ENCODE data around the gene JKAMP.

JKAMP gene

DNA sequence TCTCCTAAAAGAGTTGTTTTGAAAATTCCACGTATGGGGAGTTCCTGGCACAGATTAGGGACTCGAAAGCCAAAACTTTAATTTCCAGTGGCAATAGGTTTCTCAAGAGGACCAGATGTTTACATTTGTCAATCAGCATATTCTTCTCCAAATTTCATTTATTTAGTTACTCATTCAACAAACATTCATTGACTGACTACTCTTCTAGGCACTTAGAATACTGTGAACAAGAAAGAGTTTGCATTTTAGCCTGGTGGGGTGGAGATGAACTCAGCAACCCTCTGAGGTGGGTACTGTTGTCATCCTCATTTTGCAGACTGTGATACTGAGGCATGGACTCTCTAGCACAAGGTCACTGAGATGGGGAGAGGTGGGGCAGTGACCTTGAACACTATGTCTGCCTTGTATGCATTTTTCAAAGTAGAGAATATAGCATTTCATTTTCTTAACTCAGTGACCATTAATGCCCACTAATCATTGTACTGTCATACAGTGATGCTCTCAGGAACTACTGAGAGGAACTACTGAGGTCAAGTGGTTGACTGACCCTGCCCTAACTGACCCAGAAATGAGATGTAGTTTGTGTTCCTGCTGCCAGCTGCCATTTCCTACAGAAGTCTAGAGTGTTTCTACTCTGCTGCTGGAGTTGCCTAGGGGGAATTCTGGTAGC lies 2.3 kb upstream of the JKAMP start:
- no peak for DNase-seq

DNA sequence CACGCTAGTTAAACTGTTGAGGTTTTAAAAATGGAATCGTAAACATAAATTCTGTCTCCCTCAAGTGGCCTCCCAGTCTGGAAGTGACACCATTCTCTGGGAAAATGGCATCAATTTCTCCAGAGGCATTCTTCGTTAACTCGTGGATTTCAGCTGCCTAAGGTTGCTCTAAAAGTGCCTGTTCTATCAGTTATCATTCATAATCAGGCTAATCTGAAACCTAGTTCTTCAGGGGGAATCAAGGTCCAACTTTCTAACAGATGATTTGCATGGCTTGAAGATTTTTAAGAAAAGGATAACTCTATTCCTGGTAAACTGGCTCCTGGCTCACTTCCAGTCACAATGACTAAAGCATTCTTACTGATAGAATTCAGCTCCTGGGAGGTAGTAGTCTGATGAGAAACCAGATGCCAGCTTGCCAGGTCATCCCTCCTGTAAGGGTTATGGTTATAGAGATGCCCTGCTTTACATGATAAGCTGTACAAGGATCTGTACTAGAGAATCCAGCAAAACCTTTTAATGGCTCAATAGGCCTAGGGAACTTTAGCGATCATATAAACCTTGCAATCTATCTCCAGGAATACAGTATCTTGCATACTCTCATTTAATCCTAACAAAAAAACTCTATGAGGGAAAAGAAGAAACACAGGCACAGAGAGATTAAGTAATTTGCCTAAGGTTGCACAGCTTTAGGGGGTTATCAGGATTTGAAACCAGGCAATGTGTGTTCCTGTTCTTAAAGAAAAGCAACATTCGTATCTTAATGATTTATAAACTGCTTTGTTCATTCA lies 1.6 kb upstream of the JKAMP start:
- no peak for DNase-seq

DNA sequence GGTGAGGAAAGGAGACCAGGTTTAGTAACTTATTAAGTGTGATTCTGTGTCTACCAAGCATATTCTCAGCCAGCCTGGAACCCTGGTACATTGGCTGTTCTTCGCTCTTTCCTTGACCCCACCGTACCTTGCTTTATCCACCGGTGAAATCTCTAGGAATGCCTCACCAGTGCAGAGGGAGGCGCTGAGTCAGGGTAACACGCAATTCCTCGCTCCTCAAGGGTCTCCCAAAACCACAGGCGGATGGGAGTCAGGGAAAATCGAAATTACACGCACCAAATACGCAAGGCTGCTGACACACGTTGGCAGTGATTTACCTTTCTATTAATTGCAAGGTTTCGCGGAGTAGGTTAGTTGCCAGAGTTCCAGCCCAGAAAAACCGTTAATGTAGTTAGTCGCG lies 954 bp upstream of the JKAMP start:
- DNase-seq = no peak

DNA sequence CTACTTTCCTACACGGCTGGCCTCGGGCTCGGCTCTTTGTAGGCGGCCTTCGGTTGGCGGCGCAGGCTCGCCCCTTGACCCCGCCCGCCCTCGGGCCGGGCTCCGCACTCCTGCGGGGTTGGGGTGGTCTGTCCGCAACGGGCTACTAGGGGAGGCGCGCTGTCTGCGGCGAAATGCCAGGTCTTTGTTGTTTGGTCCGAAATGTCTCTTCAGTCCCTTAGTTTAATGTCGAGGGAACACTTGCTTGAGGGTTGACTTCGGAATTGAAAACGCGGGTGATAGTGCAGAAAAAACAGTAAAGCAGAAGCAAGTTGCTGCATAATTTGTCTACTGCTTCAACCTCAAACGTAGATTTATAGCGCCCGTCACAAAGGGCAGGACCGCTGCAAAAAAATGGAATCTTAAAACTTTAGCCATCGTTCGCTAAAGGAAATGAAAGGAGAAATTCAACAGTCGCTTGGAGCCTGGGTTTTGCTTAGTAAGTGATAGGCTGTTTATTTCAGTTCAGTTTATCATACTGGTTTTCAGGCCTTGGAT lies 390 bp downstream of the JKAMP start:
- no peak for DNase-seq

DNA sequence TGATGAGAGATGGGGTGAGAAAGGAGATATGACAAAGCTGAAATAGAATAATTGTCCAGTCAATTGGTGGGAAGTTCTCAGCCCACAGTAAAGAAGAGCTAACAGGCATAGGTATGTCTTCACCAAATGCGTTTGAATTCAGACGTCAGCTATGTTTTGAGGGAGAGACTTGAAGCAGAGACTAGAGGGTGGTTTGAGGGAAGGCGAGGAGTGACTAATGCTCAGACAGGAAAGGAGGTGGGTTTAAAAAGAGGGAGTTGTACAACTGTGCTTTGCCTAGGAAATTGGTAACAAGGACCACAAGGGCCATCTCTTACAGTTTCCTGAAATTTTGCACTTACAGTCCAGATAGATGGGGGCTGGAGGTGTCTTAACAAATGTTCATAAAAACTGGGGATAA lies 6.4 kb downstream of the JKAMP start:
- DNase-seq = no peak

DNA sequence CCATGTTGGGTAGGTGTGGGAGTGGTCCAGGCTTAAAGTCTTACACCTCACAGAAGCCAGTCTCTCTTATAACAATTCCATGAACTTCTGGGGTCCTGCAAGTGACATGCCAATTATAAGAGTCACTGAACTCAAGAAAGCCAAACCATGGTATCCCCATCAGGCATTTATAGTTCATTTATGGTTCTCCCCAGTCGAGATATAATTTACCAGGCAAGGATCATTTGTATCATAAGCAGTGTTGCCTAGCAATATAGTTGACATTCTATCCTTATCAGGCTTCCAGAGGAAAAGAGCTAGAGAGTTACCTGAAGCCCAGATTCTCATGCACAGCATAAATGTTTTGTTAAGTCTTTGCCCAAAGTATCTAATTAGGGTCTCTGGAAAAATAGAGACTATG lies 8.1 kb downstream of the JKAMP start:
- DNase-seq = no peak

DNA sequence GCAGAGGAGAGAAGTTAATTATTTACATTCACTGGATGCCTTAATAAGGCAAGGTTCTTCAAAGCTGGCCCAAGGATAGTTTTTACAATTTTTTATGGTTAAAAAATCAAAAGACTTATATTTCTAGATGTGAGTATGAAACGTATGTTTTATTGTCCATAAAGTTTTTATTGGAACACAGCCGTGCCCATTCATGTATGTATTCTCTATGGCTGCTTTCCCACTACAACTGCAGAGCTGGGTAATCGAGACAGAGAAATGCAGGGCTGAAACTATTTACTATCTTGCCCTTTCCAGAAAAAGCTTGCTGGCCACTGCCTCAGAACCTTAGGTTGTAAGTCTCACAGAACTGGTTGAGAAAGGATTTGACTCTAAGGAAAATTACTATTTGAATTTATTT lies 16.4 kb downstream of the JKAMP start:
- DNase-seq = no peak

DNA sequence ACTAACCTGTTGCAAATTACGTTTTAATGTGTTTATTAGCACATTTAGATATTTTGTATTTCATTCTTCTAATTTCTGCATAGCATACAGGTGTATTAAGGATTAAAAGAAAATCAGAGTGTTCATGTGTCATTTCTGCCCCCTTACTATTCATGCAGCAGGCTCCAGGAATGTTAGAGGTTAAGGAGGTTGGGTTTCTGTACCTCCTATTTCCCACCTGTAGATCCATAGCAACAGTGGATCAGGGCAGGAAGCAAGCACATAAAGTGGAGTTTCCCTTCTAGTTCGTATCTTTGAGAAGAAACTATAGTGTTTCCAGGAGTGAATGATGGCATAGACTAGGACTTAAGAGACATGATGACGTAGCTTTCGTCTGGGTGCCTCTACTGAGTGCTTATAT lies 18.9 kb downstream of the JKAMP start:
- no peak for DNase-seq

DNA sequence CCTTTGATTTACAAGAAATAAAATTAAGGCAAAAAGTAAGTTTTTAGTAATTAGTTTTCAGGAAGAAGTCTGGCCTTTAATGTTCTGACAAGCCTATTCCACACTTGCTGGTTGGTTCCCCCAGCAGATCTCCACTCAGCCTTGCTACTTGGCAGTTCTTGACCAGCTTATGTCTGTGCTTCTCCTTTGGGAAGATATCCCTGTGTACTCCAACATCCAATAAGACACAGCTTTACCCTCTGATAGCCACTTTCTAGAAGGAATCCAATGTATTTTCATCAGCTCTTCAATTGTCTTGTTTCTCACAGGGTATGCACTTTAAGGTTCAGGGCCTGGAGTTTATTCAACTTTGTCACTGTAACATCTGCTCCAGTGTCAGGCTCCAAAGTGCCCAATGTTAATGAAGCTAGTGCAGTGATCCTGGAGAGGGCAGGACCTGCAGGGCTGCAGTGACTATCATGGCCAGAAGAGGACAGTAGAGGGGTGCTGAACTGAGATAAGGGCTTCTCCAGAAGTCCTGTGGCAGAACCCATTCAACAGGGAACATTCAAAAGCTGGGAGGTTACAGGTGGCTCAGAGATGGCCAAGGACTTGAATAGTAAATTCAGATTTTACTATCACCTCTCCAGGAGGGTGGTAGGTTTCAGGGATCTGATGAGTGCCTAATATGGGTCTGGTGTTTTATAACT lies 22.9 kb downstream of the JKAMP start:
- peak; percentile 67 for DNase-seq

DNA sequence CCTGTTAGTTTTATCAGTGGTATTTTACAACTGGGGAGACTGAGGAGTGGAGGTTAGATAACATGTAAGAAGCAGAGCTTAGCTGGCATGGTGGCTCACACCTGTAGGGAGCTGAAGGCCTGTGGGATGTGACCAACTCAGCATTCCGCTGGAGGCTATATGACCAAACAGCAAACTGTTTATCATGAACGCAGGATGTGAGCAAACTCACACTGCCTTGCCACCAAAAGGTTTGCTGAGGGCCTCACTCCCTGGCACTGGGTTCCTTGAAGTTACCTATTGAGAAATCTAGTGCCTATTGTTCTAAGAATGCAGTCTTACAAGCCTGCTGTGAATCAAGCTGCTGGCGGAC lies 23.4 kb downstream of the JKAMP start:
- DNase-seq = no peak

DNA sequence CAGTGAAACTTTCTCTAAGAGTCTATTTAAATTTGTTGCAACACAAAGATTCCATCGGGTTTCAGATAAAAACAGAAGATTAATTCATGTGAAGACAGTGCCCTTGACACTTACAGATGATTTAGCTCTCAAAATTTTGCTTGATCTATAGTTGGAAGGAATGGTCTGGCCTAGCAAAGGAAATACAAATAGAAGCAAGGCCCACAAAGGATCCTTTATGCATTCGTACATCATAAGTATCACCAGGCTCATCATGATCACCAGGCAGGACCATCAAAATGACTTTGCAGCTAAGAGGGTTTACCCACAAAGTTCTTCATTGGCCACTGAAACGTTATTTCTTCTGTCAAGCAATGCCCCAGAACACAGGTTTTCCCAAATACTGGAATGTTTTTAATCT lies 24.8 kb downstream of the JKAMP start:
- DNase-seq = no peak

DNA sequence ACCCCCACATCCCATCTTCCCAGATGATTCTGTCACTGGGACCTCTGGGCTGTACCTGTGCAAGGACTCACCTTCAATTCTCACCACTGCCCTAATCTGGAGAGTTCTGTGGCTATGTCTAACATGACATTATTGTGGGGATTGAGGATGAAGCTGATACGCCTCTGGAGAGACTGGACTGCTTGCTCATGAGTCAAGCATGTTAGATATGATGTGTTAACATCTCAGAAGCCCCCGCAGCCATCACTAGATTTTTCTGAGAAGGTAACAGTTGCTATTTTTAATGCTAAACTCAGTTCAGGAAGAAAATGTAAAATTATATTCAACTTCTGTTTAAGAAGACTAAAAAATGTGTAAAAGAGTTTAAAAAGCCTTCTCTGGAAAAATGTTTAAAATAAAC lies 25.7 kb downstream of the JKAMP start:
- no peak for DNase-seq

DNA sequence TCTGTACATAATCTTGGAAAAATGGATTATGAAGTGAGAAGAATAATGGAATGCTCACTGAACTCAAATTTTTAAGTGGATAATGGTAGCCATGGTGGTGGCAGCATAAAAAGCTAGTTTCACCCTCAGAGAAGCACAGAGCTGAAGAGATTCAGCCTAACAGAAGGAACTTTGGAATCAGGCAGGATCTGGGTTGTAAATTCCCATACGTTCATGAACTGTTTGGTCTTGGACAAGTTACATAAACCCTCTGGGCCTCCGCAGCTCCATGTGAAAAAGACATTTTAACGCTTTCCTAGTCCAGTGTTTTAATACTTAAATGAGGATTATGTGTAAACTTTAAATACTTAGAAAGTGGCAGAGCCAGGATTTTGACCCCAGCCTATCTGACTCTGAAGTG lies 26.6 kb downstream of the JKAMP start:
- DNase-seq = no peak

DNA sequence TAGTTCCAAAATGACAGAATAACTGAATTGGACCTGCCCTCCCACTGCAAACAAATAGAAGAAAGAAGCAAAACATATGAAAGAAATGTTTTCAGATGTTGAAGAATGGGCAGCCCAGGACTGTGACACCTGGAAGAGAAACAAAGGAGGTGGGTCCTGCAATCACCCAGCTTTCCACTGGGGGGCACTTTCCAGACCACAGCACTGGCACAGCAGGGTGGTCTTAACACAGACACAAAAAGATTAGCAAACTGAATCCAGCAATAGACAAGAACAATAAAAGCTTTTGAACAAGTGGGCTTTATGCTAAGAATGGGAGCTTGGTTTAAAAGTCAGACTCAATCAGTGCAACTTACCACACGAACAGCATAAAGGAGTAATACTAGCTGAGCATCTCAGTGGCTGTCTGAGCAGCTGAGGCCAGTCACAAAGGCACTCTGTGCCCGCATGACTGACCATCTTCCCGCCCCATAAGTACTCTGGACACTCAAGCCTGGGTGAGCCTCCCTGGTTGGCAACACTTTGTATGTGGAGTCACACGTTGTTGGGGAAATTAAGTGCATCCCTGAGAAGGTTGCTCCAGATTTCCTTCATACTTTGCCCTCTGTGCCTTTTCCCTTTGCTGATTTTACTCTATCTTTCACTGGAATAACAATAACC lies 27.7 kb downstream of the JKAMP start:
- DNase-seq = peak; percentile 13

DNA sequence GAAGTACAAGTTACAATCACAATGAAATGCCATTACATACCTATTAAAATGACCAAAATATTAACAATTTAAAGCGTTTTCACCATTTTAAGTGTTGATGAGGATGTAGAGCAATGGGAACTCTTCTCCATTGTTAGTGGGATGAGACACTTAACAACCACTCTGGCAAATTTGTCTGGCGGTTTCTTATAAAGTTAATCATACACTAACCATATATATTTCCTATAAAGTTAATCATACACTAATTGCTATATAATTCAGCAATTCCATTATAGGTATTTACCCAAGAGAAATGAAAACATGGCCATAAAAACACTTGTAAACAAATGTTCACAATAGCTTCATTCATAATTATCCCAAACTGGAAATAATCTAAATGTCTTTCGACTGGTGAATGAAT lies 35.9 kb downstream of the JKAMP start:
- DNase-seq = no peak

DNA sequence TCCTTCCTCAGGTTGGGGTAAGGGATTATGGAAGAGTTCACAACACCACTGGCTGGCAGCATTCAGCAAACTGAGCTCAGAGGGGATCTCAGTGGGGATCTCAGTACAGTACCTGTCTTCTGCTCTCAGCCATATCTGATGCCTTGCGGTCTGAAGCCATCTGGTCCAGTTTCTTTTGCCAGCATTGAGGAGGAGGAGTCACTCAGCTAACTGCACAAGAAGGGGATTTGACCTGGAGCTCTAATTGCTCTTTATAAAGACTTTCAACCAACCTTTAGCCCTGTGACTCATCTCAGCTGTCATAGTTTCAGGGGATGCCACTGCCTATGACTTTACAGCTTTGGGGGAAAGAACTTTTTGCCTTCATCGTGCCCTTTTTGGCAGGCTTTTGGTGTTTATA lies 44.9 kb downstream of the JKAMP start:
- DNase-seq = no peak

DNA sequence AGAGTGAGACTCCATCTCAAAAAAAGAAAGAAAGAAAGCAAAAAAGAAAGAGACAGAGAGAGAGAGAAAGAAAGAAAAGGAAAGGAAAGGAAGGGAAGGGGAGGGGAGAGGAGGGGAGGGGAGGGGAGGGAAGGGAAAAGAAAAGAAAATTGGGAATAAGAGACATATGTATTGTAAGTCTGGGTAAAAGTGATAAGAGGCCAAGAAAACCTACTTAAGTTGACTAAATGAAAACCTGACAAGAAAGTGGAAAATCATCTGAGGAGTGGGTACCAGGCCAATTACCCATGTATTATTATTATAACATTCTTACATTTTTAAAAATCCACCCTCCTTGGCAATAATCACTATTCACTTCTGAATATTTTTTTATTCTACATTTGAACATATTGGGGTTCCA lies 46.0 kb downstream of the JKAMP start:
- DNase-seq = no peak

DNA sequence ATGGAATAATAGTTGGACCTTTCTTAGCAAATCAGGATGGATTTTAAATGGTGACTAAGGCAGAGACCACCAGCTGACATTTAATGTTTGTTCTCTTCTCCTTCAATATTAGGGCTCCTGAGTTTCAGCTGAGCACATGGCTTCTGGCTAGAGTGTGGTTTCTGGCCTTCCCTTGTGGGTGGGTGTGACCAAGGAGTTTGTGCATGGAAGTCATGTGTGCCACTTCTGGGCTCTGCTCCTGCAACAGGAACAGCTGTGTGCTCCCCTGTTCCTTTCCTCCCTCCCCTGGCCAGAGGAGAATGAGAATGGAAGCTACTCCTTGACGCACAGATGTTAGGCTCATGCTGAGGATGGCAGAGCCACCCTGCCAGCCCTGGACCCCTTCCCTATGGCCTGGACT lies 48.1 kb downstream of the JKAMP start:
- DNase-seq = no peak

DNA sequence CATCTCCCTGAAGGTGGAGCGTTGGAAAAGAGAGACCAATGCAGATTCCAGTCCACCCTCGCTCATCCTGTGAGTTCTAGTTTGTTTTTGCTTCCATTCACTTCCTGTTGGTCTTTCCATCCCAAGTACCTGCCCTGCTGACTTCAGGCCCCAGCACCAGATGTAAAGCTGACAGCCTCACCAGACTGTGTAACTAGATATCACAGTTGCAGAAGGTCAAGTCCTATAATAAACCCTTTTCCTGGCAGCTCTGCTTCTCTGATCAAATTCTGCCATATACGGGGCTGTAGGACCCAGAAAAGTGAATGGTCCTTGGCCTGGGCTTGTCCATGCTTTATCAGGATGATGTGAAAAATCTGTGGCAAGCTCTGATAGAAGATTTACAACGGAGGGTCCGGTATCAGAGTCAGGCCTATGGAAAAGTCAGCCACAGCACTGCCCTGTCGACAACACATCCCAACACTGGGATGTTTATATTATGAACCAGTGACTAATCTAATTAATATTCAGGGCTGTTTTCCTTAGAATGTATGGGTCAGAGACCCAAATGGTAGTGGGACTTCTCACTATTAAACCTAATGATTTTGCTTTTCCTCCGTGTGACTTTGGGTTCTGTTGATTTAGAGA lies 50.2 kb downstream of the JKAMP start:
- DNase-seq = no peak

DNA sequence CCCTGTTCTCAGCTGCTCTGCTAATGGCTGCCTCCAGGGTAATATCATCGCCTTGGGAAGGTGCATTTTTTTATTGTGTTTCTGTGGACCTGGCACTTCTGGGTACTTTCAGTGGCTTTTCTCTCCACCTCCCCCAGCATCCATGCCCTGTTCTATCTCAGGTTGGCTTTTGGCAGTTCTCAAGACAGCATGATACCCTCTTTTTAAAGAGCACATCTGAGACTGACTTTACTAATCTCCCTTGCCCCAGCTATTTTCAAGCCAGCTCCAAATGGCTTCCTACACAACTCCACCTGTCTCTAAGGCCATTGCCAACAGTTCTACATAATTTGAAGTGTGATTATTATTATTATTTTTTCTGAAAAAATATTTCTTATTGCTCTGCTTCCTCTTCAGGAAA lies 53.2 kb downstream of the JKAMP start:
- DNase-seq = no peak

DNA sequence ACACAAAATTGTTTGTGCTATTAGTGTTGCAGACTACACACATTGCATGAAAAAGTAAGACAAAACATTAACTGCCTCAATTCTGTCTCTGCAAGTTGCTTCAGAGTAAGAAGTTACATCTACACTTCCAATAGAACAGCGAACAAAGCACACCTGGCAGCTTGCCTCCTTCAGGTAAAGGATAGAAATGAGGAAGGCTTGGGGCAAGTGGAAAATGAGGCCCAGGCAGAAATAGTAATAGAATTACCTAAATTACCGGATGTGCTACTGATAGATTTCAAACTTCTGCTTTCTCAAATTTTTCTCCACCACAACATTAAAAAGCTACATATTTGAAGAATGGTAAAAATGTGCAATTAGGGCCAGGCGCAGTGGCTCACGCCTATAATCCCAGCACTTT lies 54.6 kb downstream of the JKAMP start:
- no peak for DNase-seq

DNA sequence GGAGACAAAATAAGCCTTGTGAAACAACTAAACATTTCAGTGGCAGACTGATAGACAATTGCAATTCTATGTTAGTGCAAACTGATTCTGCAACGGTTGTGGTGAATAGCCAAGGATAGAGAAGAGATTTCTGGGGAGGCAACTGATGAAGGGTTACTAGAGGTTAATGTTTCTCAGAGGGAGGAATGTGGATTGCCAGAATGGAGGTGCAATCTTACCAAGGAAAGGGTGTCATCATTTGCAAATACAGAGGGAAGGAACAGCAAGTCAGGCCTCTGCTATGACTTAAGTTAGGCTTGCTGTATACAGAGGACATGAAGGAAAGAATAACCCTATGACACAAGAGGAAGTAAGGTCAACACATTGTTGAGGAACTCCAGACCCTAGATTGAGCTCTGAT lies 56.5 kb downstream of the JKAMP start:
- no peak for DNase-seq

DNA sequence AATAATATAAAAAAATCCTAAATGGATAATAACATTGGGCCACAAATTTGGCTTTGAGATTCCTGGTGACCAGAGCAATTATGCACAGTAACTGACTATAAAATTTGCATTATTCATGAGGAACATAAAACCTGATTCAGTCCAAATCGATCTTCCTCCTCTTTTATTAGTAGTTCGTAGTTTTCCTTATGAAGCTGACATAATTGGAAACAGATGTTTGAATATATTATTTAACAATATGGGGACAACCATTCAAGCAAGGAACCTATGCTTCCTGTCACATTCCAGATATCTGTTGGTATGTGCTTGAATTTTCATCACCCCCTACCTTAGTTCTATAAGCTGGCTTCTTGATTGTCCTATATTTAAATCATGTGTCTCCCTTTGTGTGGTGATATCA lies 57.4 kb downstream of the JKAMP start:
- no peak for DNase-seq

Measured in stimulated activated CD4-positive, alpha-beta T cell treated with anti-CD3 and anti-CD28 coated beads, Interleukin-15, amount 100 ng/mL, for 24 hours (primary cell).